HepG2 (cell line): ENCODE data around the gene ZNRF3. TPM values are rescaled to one million over a fixed set of nuclear protein-coding genes. Genes with fewer than 3 reads are reported as not detected.

Source experiments
- ARNT ChIP-seq: fragments of 450-650 bp; IDR thresholded peaks from 2 replicates; pipeline ENCODE4 v1.6.1; 2017
- ETV5 ChIP-seq: IDR thresholded peaks from 2 replicates; pipeline ENCODE4 v1.6.1; 2018; ENCODE audit warnings: missing biosample characterization, missing genetic modification reagents, inconsistent platforms, borderline replicate concordance
- KAT2B ChIP-seq: fragments of 150-350 bp; IDR thresholded peaks from 2 replicates; pipeline ENCODE4 v1.6.1; 2014; ENCODE audit warnings: low read depth, low read length, borderline replicate concordance
- KDM4B ChIP-seq: sonication (generic); formaldehyde crosslinking; IDR thresholded peaks from 2 replicates; pipeline ENCODE4 v1.4.0; 2020; ENCODE audit warnings: missing genetic modification reagents
- NCOA1 ChIP-seq: sonication (generic); formaldehyde crosslinking; IDR thresholded peaks from 2 replicates; pipeline ENCODE4 v1.9.0; 2021; ENCODE audit warnings: missing genetic modification reagents
- SNAI1 ChIP-seq: sonication (generic); formaldehyde crosslinking; IDR thresholded peaks from 2 replicates; pipeline ENCODE4 v1.5.0; 2020; ENCODE audit warnings: mild to moderate bottlenecking, missing genetic modification reagents, borderline replicate concordance
- SYNCRIP ChIP-seq: fragments of 200-400 bp; formaldehyde crosslinking; IDR thresholded peaks from 2 replicates; pipeline ENCODE4 v1.6.1; 2018; ENCODE audit warnings: mild to moderate bottlenecking, low read depth, low read length; ENCODE audit not compliant: insufficient read depth
- TBX3 ChIP-seq: fragments of 450-650 bp; IDR thresholded peaks from 2 replicates; pipeline ENCODE4 v1.6.1; 2017; ENCODE audit warnings: antibody characterized with exemption, mild to moderate bottlenecking, inconsistent platforms, borderline replicate concordance
- THAP11 ChIP-seq: IDR thresholded peaks from 2 replicates; pipeline ENCODE4 v1.6.1; 2016; ENCODE audit warnings: missing biosample characterization, missing genetic modification reagents
- ZNF30 ChIP-seq: sonication (generic); formaldehyde crosslinking; IDR thresholded peaks from 2 replicates; pipeline ENCODE4 v1.5.0; 2020; ENCODE audit warnings: mild to moderate bottlenecking, missing genetic modification reagents
- ZNF768 ChIP-seq: sonication (generic); formaldehyde crosslinking; IDR thresholded peaks from 2 replicates; pipeline ENCODE4 v1.4.0; 2020; ENCODE audit warnings: missing genetic modification reagents
- ZSCAN22 ChIP-seq: sonication (generic); formaldehyde crosslinking; IDR thresholded peaks from 2 replicates; pipeline ENCODE4 v1.4.0; 2020; ENCODE audit warnings: mild to moderate bottlenecking, missing genetic modification reagents
- polyA plus RNA-seq, 8 experiments: library from polyadenylated mRNA; depleted of rRNA in 3 of 8; stranded (reverse) in 7 of 8; unstranded in 1 of 8; fragments of >200 nt; fragmentation: Illumina TruSeq in 4 of 8; extraction: Trizol in 4 of 8; gene quantifications; 2 replicates each; pipeline versions ENCODE4 v1.2.1 to v1.2.3, GENCODE V29; 2011 to 2016; ENCODE audit warnings: low read depth in 4 of 8, missing spikeins in 1 of 8, mixed read lengths in 1 of 8; ENCODE audit not compliant: insufficient read depth in 1 of 8
- total RNA-seq, 5 experiments: library from RNA; depleted of rRNA; stranded (reverse); fragments of >200 nt; fragmentation: Illumina TruSeq; extraction: Trizol; gene quantifications; 2 replicates each; pipeline ENCODE4 v1.2.3, GENCODE V29; 2016; ENCODE audit warnings: low read depth in 1 of 5
- TF ChIP-seq, protein P1 (sequence below): sonication (generic); formaldehyde crosslinking; IDR thresholded peaks from 2 replicates; pipeline ENCODE4 v1.5.1; 2020; ENCODE audit warnings: missing genetic modification reagents, mild to moderate bottlenecking, borderline replicate concordance
- TF ChIP-seq, protein P2 (sequence below): sonication (generic); formaldehyde crosslinking; IDR thresholded peaks from 2 replicates; pipeline ENCODE4 v1.9.0; 2022; ENCODE audit warnings: missing genetic modification reagents, mild to moderate bottlenecking, borderline replicate concordance
- TF ChIP-seq, protein P3 (sequence below): IDR thresholded peaks from 2 replicates; pipeline ENCODE4 v1.6.1; 2016; ENCODE audit warnings: low read depth, missing genetic modification reagents, missing compliant biosample characterization
- TF ChIP-seq, protein P4 (sequence below), 2 experiments: fragments of 450-650 bp in 1 of 2; sonication (generic) in 1 of 2; formaldehyde crosslinking; IDR thresholded peaks; 2 replicates each; pipeline versions ENCODE4 v1.5.0 to v1.8.0; 2020 to 2022; ENCODE audit warnings: mild to moderate bottlenecking in 1 of 2, missing genetic modification reagents in 1 of 2
- TF ChIP-seq, protein P5 (sequence below): sonication (generic); formaldehyde crosslinking; IDR thresholded peaks from 2 replicates; pipeline ENCODE4 v1.4.0; 2020; ENCODE audit warnings: missing genetic modification reagents

Gene ZNRF3
- total and polyA plus RNA-seq, 2 of the 13 experiments (the other 11 are each of a cell fraction or from before 2014, with no cell fraction given): 20.3 to 36.7 TPM

DNA sequence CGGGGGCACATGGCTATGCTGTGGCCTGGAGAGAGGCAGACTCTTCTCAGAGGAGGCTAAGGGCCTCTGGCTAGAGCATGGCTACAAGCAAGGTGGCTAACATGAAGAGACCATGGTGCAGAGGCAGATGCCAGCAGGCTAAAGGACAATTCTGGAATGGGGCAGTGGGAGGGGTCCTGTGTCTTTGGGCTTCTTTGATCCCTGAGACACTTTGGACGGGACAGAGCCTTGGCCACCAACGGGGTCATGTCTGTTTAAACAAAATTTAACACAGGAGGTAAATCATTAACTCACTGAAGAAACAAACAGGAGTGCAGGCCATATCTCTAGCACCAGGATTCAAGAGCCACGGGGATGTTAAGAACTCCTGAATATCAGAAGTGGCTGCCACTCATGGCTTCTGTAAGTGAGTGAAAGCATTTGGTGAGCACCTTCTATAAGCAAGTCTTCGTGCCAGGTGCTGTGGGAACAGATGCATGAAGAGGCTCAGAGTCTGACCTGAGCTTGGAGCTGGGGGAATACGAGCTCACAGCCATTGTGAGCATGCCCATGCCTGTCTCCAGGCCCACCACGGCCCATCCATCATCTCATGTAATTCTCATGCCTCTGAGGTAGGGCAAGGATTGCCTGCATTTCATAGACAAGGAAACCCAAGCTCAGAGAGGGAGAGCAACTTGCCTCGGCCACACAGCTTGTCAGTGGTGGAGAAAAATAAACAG is 18.3 kb upstream of the ZNRF3 start (continued):
- TF ChIP-seq, protein P1, sequence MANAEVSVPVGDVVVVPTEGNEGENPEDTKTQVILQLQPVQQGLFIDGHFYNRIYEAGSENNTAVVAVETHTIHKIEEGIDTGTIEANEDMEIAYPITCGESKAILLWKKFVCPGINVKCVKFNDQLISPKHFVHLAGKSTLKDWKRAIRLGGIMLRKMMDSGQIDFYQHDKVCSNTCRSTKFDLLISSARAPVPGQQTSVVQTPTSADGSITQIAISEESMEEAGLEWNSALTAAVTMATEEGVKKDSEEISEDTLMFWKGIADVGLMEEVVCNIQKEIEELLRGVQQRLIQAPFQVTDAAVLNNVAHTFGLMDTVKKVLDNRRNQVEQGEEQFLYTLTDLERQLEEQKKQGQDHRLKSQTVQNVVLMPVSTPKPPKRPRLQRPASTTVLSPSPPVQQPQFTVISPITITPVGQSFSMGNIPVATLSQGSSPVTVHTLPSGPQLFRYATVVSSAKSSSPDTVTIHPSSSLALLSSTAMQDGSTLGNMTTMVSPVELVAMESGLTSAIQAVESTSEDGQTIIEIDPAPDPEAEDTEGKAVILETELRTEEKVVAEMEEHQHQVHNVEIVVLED (CRISPR knock-in tag): peak; percentile 44; the same call in 1 of the 2 replicates
- TF ChIP-seq, protein P2, sequence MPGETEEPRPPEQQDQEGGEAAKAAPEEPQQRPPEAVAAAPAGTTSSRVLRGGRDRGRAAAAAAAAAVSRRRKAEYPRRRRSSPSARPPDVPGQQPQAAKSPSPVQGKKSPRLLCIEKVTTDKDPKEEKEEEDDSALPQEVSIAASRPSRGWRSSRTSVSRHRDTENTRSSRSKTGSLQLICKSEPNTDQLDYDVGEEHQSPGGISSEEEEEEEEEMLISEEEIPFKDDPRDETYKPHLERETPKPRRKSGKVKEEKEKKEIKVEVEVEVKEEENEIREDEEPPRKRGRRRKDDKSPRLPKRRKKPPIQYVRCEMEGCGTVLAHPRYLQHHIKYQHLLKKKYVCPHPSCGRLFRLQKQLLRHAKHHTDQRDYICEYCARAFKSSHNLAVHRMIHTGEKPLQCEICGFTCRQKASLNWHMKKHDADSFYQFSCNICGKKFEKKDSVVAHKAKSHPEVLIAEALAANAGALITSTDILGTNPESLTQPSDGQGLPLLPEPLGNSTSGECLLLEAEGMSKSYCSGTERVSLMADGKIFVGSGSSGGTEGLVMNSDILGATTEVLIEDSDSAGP (CRISPR knock-in tag): peak; percentile 88; the same call in 1 of the 2 replicates
- TF ChIP-seq, protein P3, sequence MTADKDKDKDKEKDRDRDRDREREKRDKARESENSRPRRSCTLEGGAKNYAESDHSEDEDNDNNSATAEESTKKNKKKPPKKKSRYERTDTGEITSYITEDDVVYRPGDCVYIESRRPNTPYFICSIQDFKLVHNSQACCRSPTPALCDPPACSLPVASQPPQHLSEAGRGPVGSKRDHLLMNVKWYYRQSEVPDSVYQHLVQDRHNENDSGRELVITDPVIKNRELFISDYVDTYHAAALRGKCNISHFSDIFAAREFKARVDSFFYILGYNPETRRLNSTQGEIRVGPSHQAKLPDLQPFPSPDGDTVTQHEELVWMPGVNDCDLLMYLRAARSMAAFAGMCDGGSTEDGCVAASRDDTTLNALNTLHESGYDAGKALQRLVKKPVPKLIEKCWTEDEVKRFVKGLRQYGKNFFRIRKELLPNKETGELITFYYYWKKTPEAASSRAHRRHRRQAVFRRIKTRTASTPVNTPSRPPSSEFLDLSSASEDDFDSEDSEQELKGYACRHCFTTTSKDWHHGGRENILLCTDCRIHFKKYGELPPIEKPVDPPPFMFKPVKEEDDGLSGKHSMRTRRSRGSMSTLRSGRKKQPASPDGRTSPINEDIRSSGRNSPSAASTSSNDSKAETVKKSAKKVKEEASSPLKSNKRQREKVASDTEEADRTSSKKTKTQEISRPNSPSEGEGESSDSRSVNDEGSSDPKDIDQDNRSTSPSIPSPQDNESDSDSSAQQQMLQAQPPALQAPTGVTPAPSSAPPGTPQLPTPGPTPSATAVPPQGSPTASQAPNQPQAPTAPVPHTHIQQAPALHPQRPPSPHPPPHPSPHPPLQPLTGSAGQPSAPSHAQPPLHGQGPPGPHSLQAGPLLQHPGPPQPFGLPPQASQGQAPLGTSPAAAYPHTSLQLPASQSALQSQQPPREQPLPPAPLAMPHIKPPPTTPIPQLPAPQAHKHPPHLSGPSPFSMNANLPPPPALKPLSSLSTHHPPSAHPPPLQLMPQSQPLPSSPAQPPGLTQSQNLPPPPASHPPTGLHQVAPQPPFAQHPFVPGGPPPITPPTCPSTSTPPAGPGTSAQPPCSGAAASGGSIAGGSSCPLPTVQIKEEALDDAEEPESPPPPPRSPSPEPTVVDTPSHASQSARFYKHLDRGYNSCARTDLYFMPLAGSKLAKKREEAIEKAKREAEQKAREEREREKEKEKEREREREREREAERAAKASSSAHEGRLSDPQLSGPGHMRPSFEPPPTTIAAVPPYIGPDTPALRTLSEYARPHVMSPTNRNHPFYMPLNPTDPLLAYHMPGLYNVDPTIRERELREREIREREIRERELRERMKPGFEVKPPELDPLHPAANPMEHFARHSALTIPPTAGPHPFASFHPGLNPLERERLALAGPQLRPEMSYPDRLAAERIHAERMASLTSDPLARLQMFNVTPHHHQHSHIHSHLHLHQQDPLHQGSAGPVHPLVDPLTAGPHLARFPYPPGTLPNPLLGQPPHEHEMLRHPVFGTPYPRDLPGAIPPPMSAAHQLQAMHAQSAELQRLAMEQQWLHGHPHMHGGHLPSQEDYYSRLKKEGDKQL (CRISPR knock-in tag): peak; percentile 65; the same call in 1 of the 2 replicates
- TF ChIP-seq ETV5 (CRISPR knock-in tag): peak; percentile 26; the same call in 1 of the 2 replicates
- no peak for TF ChIP-seq ARNT
- TF ChIP-seq, protein P4, sequence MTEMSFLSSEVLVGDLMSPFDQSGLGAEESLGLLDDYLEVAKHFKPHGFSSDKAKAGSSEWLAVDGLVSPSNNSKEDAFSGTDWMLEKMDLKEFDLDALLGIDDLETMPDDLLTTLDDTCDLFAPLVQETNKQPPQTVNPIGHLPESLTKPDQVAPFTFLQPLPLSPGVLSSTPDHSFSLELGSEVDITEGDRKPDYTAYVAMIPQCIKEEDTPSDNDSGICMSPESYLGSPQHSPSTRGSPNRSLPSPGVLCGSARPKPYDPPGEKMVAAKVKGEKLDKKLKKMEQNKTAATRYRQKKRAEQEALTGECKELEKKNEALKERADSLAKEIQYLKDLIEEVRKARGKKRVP (CRISPR knock-in tag; IDR thresholded peaks at IDR 0.05): no peak; a peak in 1 of 4 replicates
- no peak for TF ChIP-seq ZNF30 (CRISPR knock-in tag)
- peak; percentile 87; the same call in 1 of the 2 replicates for TF ChIP-seq SNAI1 (CRISPR knock-in tag)
- TF ChIP-seq, protein P5, sequence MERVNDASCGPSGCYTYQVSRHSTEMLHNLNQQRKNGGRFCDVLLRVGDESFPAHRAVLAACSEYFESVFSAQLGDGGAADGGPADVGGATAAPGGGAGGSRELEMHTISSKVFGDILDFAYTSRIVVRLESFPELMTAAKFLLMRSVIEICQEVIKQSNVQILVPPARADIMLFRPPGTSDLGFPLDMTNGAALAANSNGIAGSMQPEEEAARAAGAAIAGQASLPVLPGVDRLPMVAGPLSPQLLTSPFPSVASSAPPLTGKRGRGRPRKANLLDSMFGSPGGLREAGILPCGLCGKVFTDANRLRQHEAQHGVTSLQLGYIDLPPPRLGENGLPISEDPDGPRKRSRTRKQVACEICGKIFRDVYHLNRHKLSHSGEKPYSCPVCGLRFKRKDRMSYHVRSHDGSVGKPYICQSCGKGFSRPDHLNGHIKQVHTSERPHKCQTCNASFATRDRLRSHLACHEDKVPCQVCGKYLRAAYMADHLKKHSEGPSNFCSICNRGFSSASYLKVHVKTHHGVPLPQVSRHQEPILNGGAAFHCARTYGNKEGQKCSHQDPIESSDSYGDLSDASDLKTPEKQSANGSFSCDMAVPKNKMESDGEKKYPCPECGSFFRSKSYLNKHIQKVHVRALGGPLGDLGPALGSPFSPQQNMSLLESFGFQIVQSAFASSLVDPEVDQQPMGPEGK (CRISPR knock-in tag): peak; percentile 88
- TF ChIP-seq THAP11 (CRISPR knock-in tag): peak; percentile 69
- TF ChIP-seq TBX3: 0 out of 2 replicates have a peak, but pooled peaks have one; percentile 12
- peak; percentile 44; the same call in 1 of the 2 replicates for TF ChIP-seq ZSCAN22 (CRISPR knock-in tag)
- no peak for TF ChIP-seq KAT2B
- no peak for TF ChIP-seq NCOA1 (CRISPR knock-in tag)
- no peak for TF ChIP-seq SYNCRIP
- peak; percentile 16; the same call in 1 of the 2 replicates for TF ChIP-seq KDM4B (CRISPR knock-in tag)
- peak; percentile 99 for TF ChIP-seq ZNF768
